Peyer's patch (tissue), 4 donors: ENCODE results near the gene THUMPD2. TPM values are rescaled to one million over a fixed set of nuclear protein-coding genes. Genes with fewer than 3 reads are reported as not detected.

Experiments used
- DNase-seq, 3 donors: peaks; one replicate each; pipeline ENCODE4 v3.0.0-alpha.2; 2017 to 2019
- H3K27ac ChIP-seq, 4 donors: fragments of 200-600 bp; sonication (generic); one replicate each; pipeline ENCODE4 v1.5.1; 2016 to 2019
- H3K27me3 ChIP-seq, 2 donors: fragments of 200-600 bp; sonication (generic); one replicate each; pipeline ENCODE4 v1.5.1; 2019
- H3K36me3 ChIP-seq, 3 donors: fragments of 200-600 bp; sonication (generic); one replicate each; pipeline ENCODE4 v1.5.1; 2016 to 2019
- H3K4me1 ChIP-seq, 4 donors: fragments of 200-600 bp; sonication (generic); one replicate each; pipeline ENCODE4 v1.5.1; 2016 to 2019
- H3K4me3 ChIP-seq, 4 donors: fragments of 200-600 bp; sonication (generic); 1 replicate in 3 of 4; 2 replicates in 1 of 4; pipeline ENCODE4 v1.5.1; 2016 to 2019; ENCODE audit warnings: mild to moderate bottlenecking in 1 of 4
- H3K9me3 ChIP-seq, 4 donors: fragments of 200-600 bp; sonication (generic); one replicate each; pipeline ENCODE4 v1.5.1; 2016 to 2019; ENCODE audit warnings: mild to moderate bottlenecking in 1 of 4
- CTCF ChIP-seq, 6 experiments: fragments of 450-650 bp in 4 of 6; fragments of 200-600 bp in 2 of 6; sonication (generic) in 1 of 6; IDR thresholded peaks; one replicate each; pipeline ENCODE4 v1.5.1; 2017 to 2019; ENCODE audit warnings: antibody characterized with exemption in 6 of 6, mild to moderate bottlenecking in 3 of 6, moderate library complexity in 1 of 6
- POLR2A ChIP-seq, 2 donors: fragments of 450-650 bp; IDR thresholded peaks; one replicate each; pipeline ENCODE4 v1.5.1; 2017; ENCODE audit warnings: antibody characterized with exemption in 2 of 2, mild to moderate bottlenecking in 2 of 2, moderate library complexity in 2 of 2
- total RNA-seq, 4 donors: library from RNA; depleted of rRNA; stranded (reverse); fragments of >200 nt; gene quantifications; one replicate each; pipeline ENCODE4 v1.1.0, GENCODE V29; 2016

Gene THUMPD2
- total RNA-seq, 4 donors from 2014 or later = 14.2 to 19.8 (median 16.0) TPM

GRCh38 chr2:39778233-39778632, 825 bp downstream of the THUMPD2 start:
- no peak for DNase-seq
- Histone ChIP-seq H3K4me3 (peak overlapping the region; percentile 69 to 99 (median 84)), H3K9me3 (no peaks in the 10 kb centered on the region), H3K27me3 (no peaks in the 10 kb centered on the region), H3K4me1 (peaks cover 0 to 21% (median 4%) of the 10 kb centered on the region in 4 donors), H3K36me3 (no peaks in the 10 kb centered on the region), H3K27ac (peak overlapping the region in 2 of 4 donors; percentile 80 to 88)
- TF ChIP-seq POLR2A (IDR thresholded peaks at IDR 0.05) (no peak), CTCF (IDR thresholded peaks at IDR 0.05) (no peak)

GRCh38 chr2:39772812-39773152, 6.3 kb downstream of the THUMPD2 start:
- no peak for TF ChIP-seq CTCF (IDR thresholded peaks at IDR 0.05)
- no peak for TF ChIP-seq POLR2A (IDR thresholded peaks at IDR 0.05)

GRCh38 chr2:39772086-39772811, 6.8 kb downstream of the THUMPD2 start:
- Histone ChIP-seq H3K4me3 (no peak overlapping the region), H3K27me3 (no peaks in the 10 kb centered on the region), H3K9me3 (no peaks in the 10 kb centered on the region), H3K36me3 (peaks cover 0 to 17% (median 0%) of the 10 kb centered on the region in 3 donors), H3K27ac (no peak overlapping the region), H3K4me1 (peaks cover 0 to 8% (median 2%) of the 10 kb centered on the region in 4 donors)
- no peak for TF ChIP-seq CTCF (IDR thresholded peaks at IDR 0.05)
- no peak for TF ChIP-seq POLR2A (IDR thresholded peaks at IDR 0.05)
- no peak for DNase-seq

More at GRCh38 chr2:39772812-39773152, 6.3 kb downstream of the THUMPD2 start:
- H3K4me1 ChIP-seq = peaks cover 0 to 12% (median 4%) of the 10 kb centered on the region in 4 donors
- no peak overlapping the region for H3K27ac ChIP-seq
- H3K36me3 ChIP-seq = peaks cover 0 to 17% (median 0%) of the 10 kb centered on the region in 3 donors
- DNase-seq = no peak
- H3K9me3 ChIP-seq = no peaks in the 10 kb centered on the region
- no peaks in the 10 kb centered on the region for H3K27me3 ChIP-seq
- H3K4me3 ChIP-seq = no peak overlapping the region

- Histone ChIP-seq H3K4me3 (no peak overlapping the region), H3K9me3 (no peaks in the 10 kb centered on the region), H3K27me3 (no peaks in the 10 kb centered on the region), H3K36me3 (peaks cover 0 to 70% (median 0%) of the 10 kb centered on the region in 3 donors), H3K4me1 (no peaks in the 10 kb centered on the region), H3K27ac (no peak overlapping the region)
- TF ChIP-seq POLR2A (IDR thresholded peaks at IDR 0.05) (no peak), CTCF (IDR thresholded peaks at IDR 0.05) (no peak)
- DNase-seq = no peak
Observed at GRCh38 chr2:39762448-39762847, 16.6 kb downstream of the THUMPD2 start.

- TF ChIP-seq POLR2A (IDR thresholded peaks at IDR 0.05) (no peak), CTCF (IDR thresholded peaks at IDR 0.05) (no peak)
- Histone ChIP-seq H3K27me3 (no peaks in the 10 kb centered on the region), H3K27ac (no peak overlapping the region), H3K36me3 (peaks cover 0 to 66% (median 0%) of the 10 kb centered on the region in 3 donors), H3K4me3 (no peak overlapping the region), H3K9me3 (no peaks in the 10 kb centered on the region), H3K4me1 (no peaks in the 10 kb centered on the region)
- no peak for DNase-seq
Observed at GRCh38 chr2:39757156-39757555, 21.9 kb downstream of the THUMPD2 start.
